GM12878 (cell line): ENCODE results near the gene PYGO2. TPM values are rescaled to one million over a fixed set of nuclear protein-coding genes. Genes with fewer than 3 reads are reported as not detected.

Experiments
- ASH2L ChIP-seq: fragments of 300-600, 200-600 bp; sonication (generic); IDR thresholded peaks from 2 replicates; pipeline ENCODE4 v1.6.1; 2017; ENCODE audit warnings: low read depth, mild to moderate bottlenecking, borderline replicate concordance
- CTCF ChIP-seq, 3 experiments: IDR thresholded peaks in 2 of 3; conservative IDR thresholded peaks in 1 of 3; 2 replicates each; pipeline ENCODE4 v1.5.1; 2011; ENCODE audit warnings: low read depth in 3 of 3, low read length in 3 of 3, mild to moderate bottlenecking in 3 of 3, control low read depth in 2 of 3, moderate library complexity in 2 of 3, inconsistent platforms in 1 of 3, mixed read lengths in 1 of 3; ENCODE audit not compliant: control insufficient read depth in 2 of 3, insufficient read depth in 1 of 3; ENCODE audit errors: extremely low read depth in 1 of 3
- E2F4 ChIP-seq: IDR thresholded peaks from 2 replicates; pipeline ENCODE4 v1.6.1; 2012; ENCODE audit warnings: low read depth, low read length, improper control_type of control experiment
- EP300 ChIP-seq, 2 experiments: fragments of 150-350 bp in 1 of 2; IDR thresholded peaks; 2 replicates each; pipeline ENCODE4 v1.6.1; 2011 to 2012; ENCODE audit warnings: low read depth in 2 of 2, low read length in 2 of 2, borderline replicate concordance in 1 of 2, improper control_type of control experiment in 1 of 2, inconsistent platforms in 1 of 2; ENCODE audit not compliant: control insufficient read depth in 1 of 2
- EZH2 ChIP-seq: IDR thresholded peaks from 2 replicates; pipeline ENCODE4 v1.6.1; 2012; ENCODE audit warnings: low read depth, mild to moderate bottlenecking, control low read depth, inconsistent platforms, low read length, borderline replicate concordance; ENCODE audit not compliant: control insufficient read depth
- MTA2 ChIP-seq: fragments of 450-650 bp; IDR thresholded peaks from 2 replicates; pipeline ENCODE4 v1.6.1; 2016; ENCODE audit warnings: low read depth, mild to moderate bottlenecking, moderate library complexity
- NKRF ChIP-seq: fragments of 450-650 bp; conservative IDR thresholded peaks from 2 replicates; pipeline ENCODE4 v1.6.1; 2017; ENCODE audit warnings: mild to moderate bottlenecking, moderate library complexity
- POLR2A ChIP-seq: IDR thresholded peaks from 2 replicates; pipeline ENCODE4 v1.6.1; 2011; ENCODE audit warnings: low read depth, mild to moderate bottlenecking, low read length
- RB1 ChIP-seq: fragments of 450-650 bp; formaldehyde crosslinking; IDR thresholded peaks from 2 replicates; pipeline ENCODE4 v1.6.1; 2017; ENCODE audit warnings: mild to moderate bottlenecking, borderline replicate concordance
- STAT1 ChIP-seq: fragments of 450-650 bp; conservative IDR thresholded peaks from 2 replicates; pipeline ENCODE4 v1.6.1; 2014; ENCODE audit warnings: antibody characterized with exemption, mild to moderate bottlenecking
- SUPT20H ChIP-seq: IDR thresholded peaks from 2 replicates; pipeline ENCODE4 v1.6.1; 2011; ENCODE audit warnings: low read depth, mild to moderate bottlenecking, low read length, moderate library complexity, borderline replicate concordance; ENCODE audit not compliant: control insufficient read depth
- ZBTB4 ChIP-seq: fragments of 450-650 bp; formaldehyde crosslinking; IDR thresholded peaks from 2 replicates; pipeline ENCODE4 v1.4.0; 2022; ENCODE audit warnings: mild to moderate bottlenecking, moderate library complexity
- ZBTB40 ChIP-seq: fragments of 450-650 bp; IDR thresholded peaks from 2 replicates; pipeline ENCODE4 v1.6.1; 2016; ENCODE audit warnings: mild to moderate bottlenecking, moderate library complexity, borderline replicate concordance
- ZNF622 ChIP-seq: fragments of 450-650 bp; IDR thresholded peaks from 2 replicates; pipeline ENCODE4 v1.6.1; 2017; ENCODE audit warnings: mild to moderate bottlenecking, inconsistent platforms
- polyA plus RNA-seq, 11 experiments: library from polyadenylated mRNA; depleted of rRNA in 4 of 11; unstranded in 6 of 11; stranded (reverse) in 5 of 11; fragments of >200 nt; fragmentation: Nextera tagmentation in 4 of 11; fragmentation: Illumina TruSeq in 1 of 11; extraction: Ambion mirVana in 4 of 11; extraction: Trizol in 1 of 11; gene quantifications; 1 replicate in 1 of 11; 2 replicates in 10 of 11; pipeline versions ENCODE4 v1.2.1 to v1.2.3, GENCODE V29; 2011 to 2016; ENCODE audit warnings: inconsistent platforms in 2 of 11, missing spikeins in 2 of 11, low read depth in 1 of 11
- total RNA-seq, 4 experiments: library from RNA; depleted of rRNA in 3 of 4; stranded (reverse); fragments of >200 nt in 3 of 4; fragmentation: Illumina TruSeq in 1 of 4; extraction: Trizol in 1 of 4; gene quantifications; 2 replicates each; pipeline versions ENCODE4 v1.2.1 to v1.2.3, GENCODE V29; 2013 to 2021

Gene PYGO2
- total and polyA plus RNA-seq, 10 of the 15 experiments (the other 5 are each of a cell fraction or from before 2014, with no cell fraction given) = 8.1 to 33.8 (median 23.5) TPM

GRCh38 chr1:154973344-154974101 is 11.9 kb upstream of the PYGO2 start (continued):
- TF ChIP-seq E2F4 (no peak), ZBTB4 (no peak), ZBTB40 (no peak), EZH2 (no peak), EP300 (IDR thresholded peaks at IDR 0.05; ENCODE audit: borderline replicate concordance in 1 of 2, control insufficient read depth in 1 of 2, low read depth in 2 of 2, low read length in 2 of 2) (no peak), MTA2 (no peak), POLR2A (peak; percentile 57), STAT1 (no peak), SUPT20H (no peak), CTCF (IDR thresholded peaks at IDR 0.05 in 2 of 3, conservative IDR thresholded peaks at IDR 0.05 in 1 of 3; ENCODE audit: control insufficient read depth in 2 of 3, extremely low read depth in 1 of 3, insufficient read depth in 1 of 3, low read depth in 3 of 3, low read length in 3 of 3) (peak; percentile 2 to 21 (median 4); a peak in 1 of 6 replicates), ZNF622 (no peak), ASH2L (no peak), NKRF (peak; percentile 54; the same call in 1 of the 2 replicates), RB1 (no peak)
